Measurements from ENCODE around the gene PFDN5.
"Not testable (repeated sequence)": the region's sequence is repeated elsewhere in the genome, so short reads cannot be mapped to it uniquely, and the experiment has no call there.

PFDN5 gene

DNA sequence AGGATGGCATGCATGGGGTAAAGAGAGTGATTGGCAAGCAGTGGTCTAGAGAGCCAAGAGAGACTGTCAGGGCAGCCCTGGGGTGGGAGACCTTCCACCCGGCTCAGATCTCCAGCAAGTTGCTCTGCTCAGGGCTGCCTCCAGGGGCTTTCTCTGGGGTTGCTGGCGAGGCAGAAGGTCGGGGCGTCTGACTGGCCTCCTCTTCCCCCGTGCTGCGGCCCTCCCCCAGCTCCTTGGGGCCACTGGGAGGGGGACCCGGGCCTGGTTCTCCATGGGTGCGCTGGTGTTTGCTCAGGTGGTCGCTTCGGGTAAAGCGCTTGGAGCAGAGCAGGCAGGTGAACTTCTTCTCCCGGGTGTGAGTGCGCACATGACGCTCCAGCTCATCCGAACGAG lies 32.7 kb downstream of the PFDN5 start:
- DNase-seq: no peak

DNA sequence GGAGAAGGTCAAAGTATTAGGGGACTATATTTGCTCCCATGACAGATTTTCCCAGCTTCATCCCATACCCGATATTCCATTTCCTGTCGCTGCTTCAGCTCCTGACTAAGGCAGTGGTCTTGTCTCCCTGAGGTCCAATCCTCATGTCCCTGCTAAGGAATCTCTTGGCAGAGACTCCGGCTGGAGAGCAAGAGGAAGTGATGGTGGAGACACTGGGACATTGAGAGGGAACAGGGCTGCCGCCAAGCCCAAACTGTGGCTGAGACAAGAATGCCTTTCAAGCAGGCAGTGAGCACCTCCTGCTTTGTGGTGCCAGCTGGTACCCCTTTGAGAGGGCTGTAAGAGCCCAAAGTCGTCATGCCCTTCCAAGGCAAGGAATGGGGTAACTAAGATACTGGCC lies 35.3 kb downstream of the PFDN5 start:
- DNase-seq: no peak

DNA sequence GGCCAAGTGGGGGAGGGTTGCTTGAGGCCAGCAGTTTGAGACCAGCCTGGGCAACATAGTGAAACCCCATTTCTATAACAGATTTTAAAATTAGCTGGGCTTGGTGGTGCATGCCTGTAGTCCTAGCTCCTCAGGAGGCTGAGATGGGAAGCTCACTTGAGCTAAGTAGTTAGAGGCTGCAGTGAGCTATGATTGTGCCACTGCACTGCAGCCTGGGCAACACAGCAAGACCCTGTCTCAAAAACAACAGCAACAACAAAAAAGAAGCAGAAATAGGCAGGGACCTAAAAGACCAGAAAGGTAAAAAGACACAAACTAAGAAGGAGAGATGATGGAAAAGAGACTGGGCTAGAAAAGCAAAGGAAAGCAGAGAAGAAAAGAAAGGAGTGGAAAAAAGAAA lies 37.0 kb downstream of the PFDN5 start:
- not testable (repeated sequence) for DNase-seq

DNA sequence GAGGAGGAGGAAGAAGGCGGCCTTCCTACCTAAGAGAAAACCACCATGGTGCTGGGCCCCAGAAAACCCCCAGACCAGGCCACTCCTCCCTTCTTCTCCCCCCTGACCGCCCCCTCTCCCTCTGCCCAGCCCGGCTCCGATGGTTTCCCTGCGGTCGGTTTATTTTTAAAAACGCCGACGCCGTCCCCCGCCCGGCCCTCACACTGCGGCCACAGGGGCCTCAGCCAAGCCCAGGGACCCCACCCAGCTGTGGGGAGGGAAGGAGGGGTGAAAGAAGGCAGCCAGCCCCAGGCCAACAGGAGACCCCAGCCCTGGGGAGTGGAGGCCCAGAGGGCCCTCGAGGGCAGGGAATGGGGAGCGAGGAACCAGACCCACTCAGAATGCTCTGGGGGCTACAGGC lies 37.4 kb downstream of the PFDN5 start:
- no peak for DNase-seq

DNA sequence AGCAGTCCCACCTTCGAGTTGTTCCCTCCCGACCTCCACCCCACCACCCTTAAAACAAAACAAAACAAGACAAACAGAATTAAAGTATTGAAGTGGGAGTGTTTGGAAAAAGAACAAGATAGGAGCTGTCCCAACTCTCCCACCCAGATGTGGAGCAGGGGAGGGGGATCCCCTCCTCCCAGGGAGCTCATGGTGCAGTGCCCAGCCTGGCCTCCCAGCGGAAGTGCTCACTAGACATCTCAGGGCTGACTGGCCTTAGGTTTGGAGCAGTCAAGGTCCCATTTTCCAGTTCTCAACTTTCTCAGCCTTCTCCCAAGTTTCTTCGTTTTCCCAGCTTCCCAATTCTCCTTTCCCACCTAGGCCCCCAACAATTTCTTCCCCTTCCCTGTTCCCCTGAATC lies 37.9 kb downstream of the PFDN5 start:
- no peak for DNase-seq

DNA sequence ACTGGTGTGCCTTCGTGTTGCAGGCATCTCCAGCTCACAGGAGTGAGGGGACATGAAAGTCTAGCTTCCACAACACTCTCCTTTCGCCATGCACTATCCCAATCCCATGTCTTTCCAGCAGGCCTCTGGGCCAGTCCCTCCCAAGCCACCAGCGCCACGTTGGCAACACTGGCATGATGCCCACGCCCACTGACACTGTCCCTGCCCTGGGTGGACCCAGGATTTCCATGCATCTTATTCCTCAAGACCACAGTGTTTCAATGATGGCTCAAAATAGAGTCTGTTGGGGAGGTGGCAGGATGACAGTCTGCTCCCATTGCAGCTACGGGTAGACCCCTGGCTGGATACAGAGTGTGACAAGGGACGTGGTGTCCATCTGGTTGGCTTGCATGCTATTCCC lies 38.5 kb downstream of the PFDN5 start:
- DNase-seq: no peak

DNA sequence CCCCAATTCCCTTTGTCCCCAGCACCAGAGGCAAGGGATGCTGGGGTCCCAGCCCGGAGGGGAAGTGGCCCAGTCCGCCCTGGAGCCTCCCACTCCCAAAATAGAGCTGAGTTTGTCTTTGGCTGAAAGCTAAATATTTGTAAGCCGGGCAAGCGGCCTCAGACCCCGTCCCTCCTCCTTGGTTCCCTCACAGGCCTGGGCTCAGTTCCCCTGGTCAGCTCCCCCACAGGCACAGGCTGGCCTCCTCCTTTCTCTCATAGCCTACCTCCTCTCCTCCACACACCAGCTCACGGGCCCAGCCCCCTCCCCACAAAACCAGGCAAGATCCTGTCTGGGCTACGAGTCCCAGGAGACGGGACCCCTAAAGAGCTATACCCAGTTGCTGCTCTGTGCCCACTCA lies 39.5 kb downstream of the PFDN5 start:
- DNase-seq: no peak

DNA sequence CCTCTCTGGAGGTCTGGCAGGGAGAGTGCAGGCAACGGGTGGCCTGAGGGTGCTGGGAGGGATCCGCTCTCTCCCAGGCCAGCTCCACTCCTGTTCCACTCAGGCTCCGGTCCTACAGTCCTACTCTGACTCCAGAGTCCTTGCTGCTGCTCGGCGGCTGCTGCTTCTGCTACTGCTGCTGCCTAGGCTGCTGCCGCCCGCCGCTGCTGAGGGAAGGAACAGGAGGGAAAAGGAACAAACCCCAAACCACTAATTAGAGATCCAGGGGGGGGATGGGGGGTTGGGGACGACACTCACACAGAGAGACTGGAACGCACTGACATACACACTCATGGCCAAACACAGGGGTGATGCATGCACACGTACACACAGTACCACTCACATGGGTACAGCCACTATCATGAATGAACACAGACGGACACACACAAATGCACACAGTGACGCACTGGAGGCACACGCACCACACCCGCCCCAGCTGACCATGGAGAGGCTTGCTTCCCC lies 40.9 kb downstream of the PFDN5 start, which contains the start of gene SP7:
Gene SP7, minus strand, starts transcription at position 174 of the 501 bp plus-strand sequence. CDS start 708 bp downstream, outside the sequence.
- peak; percentile 26 to 44 (median 41) for DNase-seq

DNA sequence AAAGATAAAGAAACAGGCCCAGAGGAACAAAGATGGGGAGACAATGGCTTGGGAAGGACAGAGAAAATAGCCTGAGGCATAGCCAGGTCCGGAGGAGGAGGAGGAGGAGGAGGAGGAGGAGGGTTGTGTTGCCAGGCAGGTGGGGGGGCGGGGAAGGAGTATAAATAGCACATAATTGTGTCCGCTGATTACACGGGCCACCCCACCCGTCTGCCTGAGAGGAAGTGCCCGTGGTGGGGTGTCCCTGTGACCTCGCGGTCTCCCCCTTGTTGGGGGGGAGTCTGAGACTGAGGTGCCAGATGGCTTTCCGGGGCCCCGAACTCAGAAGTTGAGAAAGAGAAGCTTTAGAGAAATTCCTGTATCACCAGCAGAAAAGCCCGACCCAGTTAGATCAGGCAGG lies 42.7 kb downstream of the PFDN5 start:
- no peak for DNase-seq

DNA sequence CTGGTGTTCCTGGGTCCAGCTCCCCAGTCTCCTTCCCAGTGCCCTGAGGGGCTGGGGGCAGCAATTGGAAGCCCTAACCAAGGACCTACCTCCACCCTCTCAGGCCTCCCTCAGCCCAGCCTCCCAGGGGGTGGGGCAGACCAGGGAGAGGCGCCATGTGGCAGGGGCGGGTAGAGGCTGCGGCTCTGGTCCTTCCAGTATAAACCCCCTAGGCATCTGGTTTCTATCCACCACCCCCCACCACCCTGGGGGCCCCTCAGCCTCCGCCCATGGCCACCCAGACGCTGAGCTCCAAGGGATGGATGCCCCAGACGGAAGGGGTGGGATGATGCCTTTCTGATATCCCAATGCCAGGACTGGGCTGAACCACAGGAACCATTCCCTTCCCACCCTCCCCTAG lies 43.6 kb downstream of the PFDN5 start:
- DNase-seq: no peak

DNA sequence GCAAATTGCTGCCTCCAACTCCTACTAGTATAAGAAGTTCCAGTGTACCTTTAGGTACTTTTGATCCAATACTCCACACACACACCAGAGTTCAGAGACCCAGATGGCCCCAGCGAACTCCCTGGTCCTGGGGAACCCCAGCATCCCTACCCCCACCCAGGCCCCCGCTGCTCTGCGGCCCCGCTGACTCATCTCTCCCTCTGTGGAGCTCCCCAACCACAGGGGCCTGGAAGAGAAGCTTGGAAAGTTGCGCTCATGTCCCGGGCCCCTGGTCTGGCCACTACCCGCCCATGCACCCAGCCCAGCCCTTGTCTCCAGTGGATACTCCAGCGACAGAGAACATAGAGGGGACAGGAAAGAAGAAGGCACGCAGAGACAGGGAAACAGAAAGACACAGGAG lies 45.1 kb downstream of the PFDN5 start:
- peak in 1 of 3 donors; percentile 42 for DNase-seq

DNA sequence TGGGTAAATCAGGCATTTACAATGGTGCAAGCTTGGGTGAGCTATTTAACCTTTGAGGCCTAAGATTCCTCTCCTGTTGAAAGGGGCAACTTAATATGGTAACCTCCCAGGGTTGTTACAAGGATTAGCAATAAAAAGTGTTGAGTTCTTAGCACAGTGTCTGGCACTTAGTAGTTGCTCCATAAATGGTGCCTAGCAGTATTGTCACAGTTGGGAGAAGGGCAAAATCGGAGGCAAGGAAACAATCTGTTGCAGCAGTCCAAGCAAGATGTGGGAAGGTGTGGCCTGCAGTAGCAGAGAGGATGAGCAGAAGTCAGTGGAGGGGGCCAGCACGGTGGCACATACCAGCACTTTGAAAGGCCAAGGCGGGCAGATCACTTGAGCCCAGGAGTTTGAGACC lies 48.1 kb downstream of the PFDN5 start:
- DNase-seq: no peak

DNA sequence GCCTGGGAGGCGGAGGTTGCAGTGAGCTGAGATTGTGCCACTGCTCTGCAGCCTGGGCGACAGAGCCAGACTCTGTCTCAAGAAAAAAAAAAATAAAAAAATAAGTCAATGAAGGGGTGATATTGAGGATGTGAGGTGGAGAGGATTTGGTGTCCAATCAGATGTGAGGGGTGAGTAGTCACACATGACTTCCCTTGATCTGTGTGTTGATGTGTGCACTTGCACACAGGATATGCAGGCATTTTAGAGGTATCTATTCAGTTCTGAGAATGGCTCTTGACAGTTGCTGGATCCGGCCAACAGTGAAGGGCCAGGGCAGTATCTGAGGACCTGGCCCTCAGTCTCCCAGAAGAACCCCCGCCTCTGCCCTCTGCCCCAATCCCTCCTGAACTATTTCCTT lies 48.6 kb downstream of the PFDN5 start:
- DNase-seq: no peak

DNA sequence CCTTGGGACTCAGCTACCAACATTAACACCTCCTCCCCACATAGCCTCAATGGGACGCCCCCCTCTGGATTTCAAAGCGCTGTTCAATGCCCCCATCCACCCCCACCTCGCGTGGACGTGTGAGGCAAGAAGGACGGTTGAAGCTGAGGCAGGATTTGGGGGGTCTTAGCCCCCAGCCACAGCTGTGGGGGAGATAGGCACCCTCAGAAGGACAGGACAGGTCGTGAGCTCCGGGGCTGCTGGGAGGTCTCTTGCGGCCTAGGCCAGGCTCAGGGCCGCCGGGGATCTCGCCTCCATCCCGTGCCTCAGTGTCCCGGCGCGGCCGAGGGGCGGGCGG lies 49.1 kb downstream of the PFDN5 start:
- DNase-seq: no peak

DNA sequence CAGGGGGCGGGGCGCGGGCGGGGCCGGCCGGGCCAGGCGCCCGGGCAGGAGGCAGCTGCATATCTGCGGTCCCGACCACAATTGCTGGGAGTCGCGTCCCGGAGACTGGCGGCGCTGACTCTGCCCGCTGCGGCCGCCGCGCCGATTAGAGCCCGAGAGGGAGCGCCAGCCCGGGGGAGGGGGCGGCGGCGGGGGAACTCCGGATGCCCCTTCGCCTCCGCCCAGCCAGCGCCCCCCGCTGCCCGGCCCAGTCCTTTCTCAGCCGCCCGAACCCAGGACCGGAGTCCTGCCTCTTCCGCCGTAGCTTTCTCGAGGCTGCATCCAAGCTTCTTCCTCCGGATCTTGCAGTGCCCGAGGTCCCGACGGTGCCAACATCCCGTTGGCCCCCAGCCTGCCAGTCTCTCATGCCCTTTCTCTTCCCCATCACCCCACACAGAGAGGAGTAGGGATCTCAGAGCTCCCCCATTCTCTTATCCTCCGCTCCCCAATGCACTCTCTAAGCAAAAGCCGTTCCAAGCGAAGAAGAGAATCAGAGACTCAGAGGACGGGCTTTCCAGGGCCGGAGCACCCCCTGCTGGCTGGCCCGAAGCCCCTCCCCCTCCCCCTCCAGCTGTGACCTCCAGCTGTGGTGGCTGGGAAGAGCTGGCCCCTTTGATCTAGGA lies 49.6 kb downstream of the PFDN5 start:
- DNase-seq: peak; percentile 66 to 88 (median 77)

DNA sequence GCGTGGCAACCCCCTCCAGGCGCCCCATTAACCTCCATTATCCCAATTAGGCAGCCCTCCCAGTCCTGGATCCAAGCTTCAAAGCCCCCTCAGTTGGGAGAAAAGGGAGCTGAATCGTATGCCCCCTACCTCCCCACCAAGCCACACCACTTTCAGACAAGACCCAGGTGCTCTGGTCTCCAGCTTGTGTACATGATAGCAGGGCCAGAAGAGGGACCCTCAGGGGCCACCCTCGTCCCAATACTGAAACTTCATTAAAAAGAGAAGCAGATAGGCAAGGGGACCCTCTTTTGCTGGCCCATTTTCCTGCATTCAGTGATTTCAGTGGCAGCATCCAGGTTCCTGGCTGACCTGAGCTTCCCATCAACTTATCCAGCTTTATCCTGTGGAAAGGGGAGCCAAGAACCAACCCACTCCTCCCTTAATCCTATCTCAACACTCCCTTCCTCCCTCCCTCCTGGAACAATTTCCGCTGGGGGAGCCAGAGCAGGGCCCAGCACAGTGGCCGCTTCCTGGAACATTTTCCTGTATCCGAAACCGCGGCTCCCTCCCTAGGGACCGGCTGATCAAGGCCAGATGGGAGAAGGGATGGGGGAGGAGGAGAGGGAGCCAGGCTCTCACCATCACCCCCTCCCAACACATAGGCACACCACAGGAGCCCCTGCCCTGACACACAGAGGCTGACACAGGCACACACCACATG lies 50.3 kb downstream of the PFDN5 start:
- DNase-seq: no peak

DNA sequence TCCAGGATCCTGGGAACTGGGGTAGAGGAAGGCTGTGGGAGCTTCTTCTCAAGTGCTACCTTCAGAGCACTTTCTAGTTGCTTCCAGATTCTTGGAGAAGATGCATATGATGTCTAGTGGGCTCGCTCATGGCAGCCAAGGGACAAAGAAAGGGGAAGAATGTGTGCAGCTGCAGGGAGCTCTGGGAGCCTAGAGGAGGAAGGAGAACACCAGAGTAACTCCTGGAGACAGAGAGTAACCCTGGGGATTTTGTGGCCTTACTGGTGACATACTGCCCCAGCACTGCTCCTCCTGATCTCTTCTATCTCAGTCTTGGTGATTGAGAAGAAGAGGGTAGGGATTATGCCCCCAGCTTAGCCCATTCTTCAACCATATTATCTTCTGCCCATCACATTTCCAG lies 51.1 kb downstream of the PFDN5 start:
- peak; percentile 68 to 75 (median 69) for DNase-seq

DNA sequence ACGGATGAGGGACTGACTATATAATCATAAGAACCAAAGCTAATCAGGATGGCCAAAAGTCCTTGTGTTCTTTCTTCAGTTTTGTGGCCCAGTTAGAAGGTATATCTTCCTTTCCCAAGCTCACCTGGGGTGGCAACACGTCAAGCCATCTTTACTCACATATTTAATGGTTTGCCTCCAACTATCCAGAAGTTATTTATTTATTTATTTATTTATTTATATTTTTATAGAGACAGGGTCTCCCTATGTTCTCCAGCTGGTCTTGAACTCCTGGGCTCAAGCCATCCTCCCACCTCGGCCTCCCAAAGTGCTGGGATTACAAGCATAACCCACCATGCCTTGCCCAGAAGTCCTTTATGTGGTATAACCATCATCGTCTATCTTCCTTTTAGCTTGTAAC lies 52.6 kb downstream of the PFDN5 start:
- no peak for DNase-seq
